HG02970 (cell line): ENCODE measurements around the gene ZMYND8.
"Not testable (repeated sequence)": the region's sequence is repeated elsewhere in the genome, so short reads cannot be mapped to it uniquely, and the experiment has no call there.

Source experiments
- ATAC-seq: cut with Tn5 transposase; IDR thresholded peaks from one replicate; pipeline ENCODE4 v1.9.1; 2021; ENCODE audit warnings: mild to moderate bottlenecking, moderate library complexity, moderate number of reproducible peaks; ENCODE audit not compliant: unreplicated experiment, low FRiP score

Gene ZMYND8

GRCh38 chr20:47272893-47273590 lies 83.5 kb downstream of the ZMYND8 start:
- ATAC-seq, result no peak

- ATAC-seq, result no peak
These were observed 85.4 kb downstream of the ZMYND8 start for GRCh38 chr20:47271046-47271615.

GRCh38 chr20:47269309-47270165 lies 87.0 kb downstream of the ZMYND8 start:
- ATAC-seq, result no peak

GRCh38 chr20:47267621-47268020 lies 88.9 kb downstream of the ZMYND8 start:
- no peak for ATAC-seq

GRCh38 chr20:47266847-47267515 lies 89.5 kb downstream of the ZMYND8 start:
- ATAC-seq, result no peak

- ATAC-seq, result no peak
These were observed 90.5 kb downstream of the ZMYND8 start for GRCh38 chr20:47265984-47266383.

GRCh38 chr20:47265214-47265613 lies 91.3 kb downstream of the ZMYND8 start:
- ATAC-seq, result no peak

GRCh38 chr20:47264137-47264769 lies 92.2 kb downstream of the ZMYND8 start:
- ATAC-seq, result not testable (repeated sequence)

- no peak for ATAC-seq
These were observed 92.9 kb downstream of the ZMYND8 start for GRCh38 chr20:47263465-47264084.

GRCh38 chr20:47263080-47263464 lies 93.4 kb downstream of the ZMYND8 start:
- ATAC-seq, result no peak

GRCh38 chr20:47262365-47263013 lies 94.0 kb downstream of the ZMYND8 start:
- ATAC-seq, result no peak

- no peak for ATAC-seq
These were observed 94.5 kb downstream of the ZMYND8 start for GRCh38 chr20:47262008-47262364.

- not testable (repeated sequence) for ATAC-seq
These were observed 95.2 kb downstream of the ZMYND8 start for GRCh38 chr20:47261161-47261774.

GRCh38 chr20:47260540-47261126 lies 95.9 kb downstream of the ZMYND8 start:
- ATAC-seq, result not testable (repeated sequence)

- ATAC-seq, result no peak
These were observed 97.5 kb downstream of the ZMYND8 start for GRCh38 chr20:47258745-47259695.

- no peak for ATAC-seq
These were observed 98.7 kb downstream of the ZMYND8 start for GRCh38 chr20:47257771-47258170.

GRCh38 chr20:47257256-47257655 lies 99.2 kb downstream of the ZMYND8 start:
- no peak for ATAC-seq
